HCT116 (cell line): ENCODE measurements around the gene SHANK3. TPM values are rescaled to one million over a fixed set of nuclear protein-coding genes. Genes with fewer than 3 reads are reported as not detected.

Source experiments
- ATAC-seq: fragments of 200-7000 bp; cut with Tn5 transposase; 2 replicates; pipeline ENCODE4 v1.9.1; 2020; ENCODE audit warnings: mild to moderate bottlenecking, moderate library complexity
- BruUV-seq: library from RNA; stranded (reverse); fragments of 400-500 nt; replicated peaks from 2 replicates; lab custom pipeline; 2021; lab: Mats Ljungman, UMichigan
- CTCF ChIA-PET: fragments of 300-600 bp; sonication (Branson Sonifier 250); formaldehyde crosslinking; loops from one replicate; lab custom pipeline; 2021; ENCODE audit warnings: antibody characterized with exemption; lab: Charles Lee
- POLR2A ChIA-PET: fragments of 300-600, 350-600 bp; sonication (Branson Sonifier 250); formaldehyde crosslinking; loops from one replicate; lab custom pipeline; 2021; ENCODE audit warnings: antibody characterized with exemption; lab: Charles Lee
- RAD21 ChIA-PET, 2 experiments: fragments of 300-600 bp; sonication (Branson Sonifier 250); formaldehyde crosslinking; loops; one replicate each; lab custom pipeline; 2023; ENCODE audit warnings: low total read pairs in 2 of 2; ENCODE audit not compliant: uncharacterized antibody in 2 of 2, unreplicated experiment in 2 of 2, low non-redundant PET in 1 of 2; lab: Charles Lee
- DNase-seq: peaks from one replicate; pipeline ENCODE4 v3.0.0-alpha.2; 2010; ENCODE audit warnings: low read depth, low spot score
- H2AFZ ChIP-seq: fragments of 200-600 bp; shearing (Covaris generic), sonication (generic); 2 replicates; pipeline ENCODE4 v1.6.1; 2017; ENCODE audit warnings: low read depth, mixed run types, mixed read lengths, antibody characterized with exemption, low read length; ENCODE audit not compliant: poor library complexity, severe bottlenecking
- H3K27ac ChIP-seq: 2 replicates; pipeline ENCODE4 v1.5.1; 2012; ENCODE audit warnings: low read depth, low read length
- H3K27me3 ChIP-seq: fragments of 200-600 bp; sonication (generic); 2 replicates; pipeline ENCODE4 v1.6.1; 2016; ENCODE audit warnings: mixed run types, low read length, mixed read lengths; ENCODE audit not compliant: insufficient read depth
- H3K36me3 ChIP-seq, 2 experiments: fragments of 200-500 bp in 1 of 2; fragments of 200-600 bp in 1 of 2; sonication (Bioruptor generic) in 1 of 2; sonication (generic) in 1 of 2; 2 replicates each; pipeline versions ENCODE4 v1.5.1 to v1.6.1; 2014 to 2016; ENCODE audit warnings: low read length in 2 of 2, inconsistent platforms in 1 of 2, mixed read lengths in 1 of 2, mixed run types in 1 of 2; ENCODE audit not compliant: insufficient read depth in 2 of 2, control insufficient read depth in 1 of 2
- H3K4me1 ChIP-seq, 2 experiments: fragments of 200-600 bp in 1 of 2; sonication (generic) in 1 of 2; 2 replicates each; pipeline versions ENCODE4 v1.5.1 to v1.6.1; 2012 to 2017; ENCODE audit warnings: low read length in 2 of 2, inconsistent platforms in 1 of 2, mild to moderate bottlenecking in 1 of 2, mixed read lengths in 1 of 2, mixed run types in 1 of 2, moderate library complexity in 1 of 2; ENCODE audit not compliant: insufficient read depth in 2 of 2, control insufficient read depth in 1 of 2
- H3K4me2 ChIP-seq: fragments of 200-600 bp; sonication (generic); 2 replicates; pipeline ENCODE4 v1.6.1; 2017; ENCODE audit warnings: mixed run types, low read length, mixed read lengths
- H3K4me3 ChIP-seq, 2 experiments: fragments of 200-600 bp in 1 of 2; sonication (generic) in 1 of 2; replicated peaks in 1 of 2; 2 replicates each; pipeline ENCODE4 v1.5.1; 2011 to 2016; ENCODE audit warnings: low read length in 2 of 2, control low read depth in 1 of 2, low read depth in 1 of 2, mild to moderate bottlenecking in 1 of 2, mixed read lengths in 1 of 2, mixed run types in 1 of 2
- H3K79me2 ChIP-seq: fragments of 200-600 bp; sonication (generic); 2 replicates; pipeline ENCODE4 v1.6.1; 2017; ENCODE audit warnings: mild to moderate bottlenecking, mixed run types, low read length, moderate library complexity, mixed read lengths; ENCODE audit not compliant: insufficient read depth
- H3K9ac ChIP-seq: fragments of 200-600 bp; sonication (generic); 2 replicates; pipeline ENCODE4 v1.6.1; 2016; ENCODE audit warnings: low read length, mixed read lengths
- H3K9me2 ChIP-seq: fragments of 200-600 bp; sonication (generic), shearing (Covaris generic); 2 replicates; pipeline ENCODE4 v1.6.1; 2017; ENCODE audit warnings: mixed run types, mild to moderate bottlenecking, moderate library complexity; ENCODE audit not compliant: insufficient read depth
- H3K9me3 ChIP-seq, 2 experiments: fragments of 200-500 bp in 1 of 2; fragments of 200-600 bp in 1 of 2; sonication (Bioruptor generic) in 1 of 2; sonication (generic) in 1 of 2; 2 replicates each; pipeline ENCODE4 v1.6.1; 2014 to 2017; ENCODE audit warnings: low read length in 2 of 2, mixed read lengths in 2 of 2, inconsistent platforms in 1 of 2, low read depth in 1 of 2, mild to moderate bottlenecking in 1 of 2, mixed run types in 1 of 2, moderate library complexity in 1 of 2; ENCODE audit not compliant: control insufficient read depth in 1 of 2, insufficient read depth in 1 of 2
- H4K20me1 ChIP-seq: fragments of 200-600 bp; sonication (generic), shearing (Covaris generic); 2 replicates; pipeline ENCODE4 v1.6.1; 2017; ENCODE audit warnings: mixed run types, mild to moderate bottlenecking, moderate library complexity; ENCODE audit not compliant: insufficient read depth
- ATF3 ChIP-seq: IDR thresholded peaks from 2 replicates; pipeline ENCODE4 v1.6.1; 2012
- EGR1 ChIP-seq: IDR thresholded peaks from 2 replicates; pipeline ENCODE4 v1.6.1; 2012; ENCODE audit warnings: low read depth
- JUND ChIP-seq: IDR thresholded peaks from 2 replicates; pipeline ENCODE4 v1.6.1; 2012
- MAX ChIP-seq: IDR thresholded peaks from 2 replicates; pipeline ENCODE4 v1.6.1; 2012
- POLR2AphosphoS5 ChIP-seq: IDR thresholded peaks from 2 replicates; pipeline ENCODE4 v1.6.1; 2011; ENCODE audit warnings: mild to moderate bottlenecking, low read depth, low read length, moderate library complexity
- SP1 ChIP-seq: IDR thresholded peaks from 2 replicates; pipeline ENCODE4 v1.6.1; 2012; ENCODE audit warnings: low read depth
- TCF7L2 ChIP-seq: IDR thresholded peaks from 2 replicates; pipeline ENCODE4 v1.7.0; 2011; ENCODE audit warnings: borderline replicate concordance, inconsistent platforms; ENCODE audit not compliant: insufficient read depth, insufficient read length; ENCODE audit errors: extremely low read depth
- YY1 ChIP-seq: IDR thresholded peaks from 2 replicates; pipeline ENCODE4 v1.6.1; 2011; ENCODE audit warnings: low read length, low read depth, moderate library complexity, mild to moderate bottlenecking; ENCODE audit not compliant: insufficient replicate concordance; ENCODE audit errors: extremely low read depth
- ZBTB33 ChIP-seq: IDR thresholded peaks from 2 replicates; pipeline ENCODE4 v1.6.1; 2011; ENCODE audit warnings: mild to moderate bottlenecking, low read length, moderate library complexity; ENCODE audit not compliant: insufficient replicate concordance; ENCODE audit errors: extremely low read depth
- intact Hi-C: fragments of 100-400 bp; cut with micrococcal nuclease; formaldehyde crosslinking; loops from 2 replicates; pipeline ENCODE4 v1.10.0; 2022
- total RNA-seq: library from RNA; stranded (reverse); gene quantifications from one replicate; pipeline ENCODE4 v1.2.1, GENCODE V29; 2021; ENCODE audit not compliant: unreplicated experiment

SHANK3 gene
- total RNA-seq, 1 experiment from 2014 or later, result 16.0 TPM

- H3K27ac ChIP-seq, result no peak overlapping the region
- H3K36me3 ChIP-seq, result no peaks in the 10 kb centered on the region
- H3K4me3 ChIP-seq, result no peak overlapping the region
- H3K4me2 ChIP-seq, result no peak overlapping the region
- TF ChIP-seq ATF3 (no peak), SP1 (no peak), JUND (no peak), YY1 (no peak), MAX (no peak), EGR1 (no peak), TCF7L2 (no peak), POLR2AphosphoS5 (no peak), ZBTB33 (no peak)
- H3K9ac ChIP-seq, result no peak overlapping the region
- no peaks in the 10 kb centered on the region for H3K27me3 ChIP-seq
- intact Hi-C loops, result no loop called here
- H3K4me1 ChIP-seq, result peaks cover 0 to 11% of the 10 kb centered on the region in 2 experiments; a peak in 3 of 4 replicates
- H4K20me1 ChIP-seq, result no peaks in the 10 kb centered on the region
- DNase-seq (no peak), ATAC-seq (no peak)
- RAD21 ChIA-PET, result no interaction called here
- peaks cover 5% of the 10 kb centered on the region; the same call in 1 of the 2 replicates for H3K79me2 ChIP-seq
- no peaks in the 10 kb centered on the region for H3K9me2 ChIP-seq
- POLR2A ChIA-PET, result no interaction called here
- CTCF ChIA-PET, result no interaction called here
- no peak overlapping the region for H2AFZ ChIP-seq
- no peaks in the 10 kb centered on the region for H3K9me3 ChIP-seq
- BruUV-seq, result no TSS peak
Observed at GRCh38 chr22:50678651-50679521, 6.3 kb downstream of the SHANK3 start.
